Uterus (tissue), 4 donors: Measurements from ENCODE around the gene PTPRF. TPM values are rescaled to one million over a fixed set of nuclear protein-coding genes. Genes with fewer than 3 reads are reported as not detected.
A peak's percentile ranks its signal among the peaks of the same experiment; 100 is the strongest.

Experiments
- DNase-seq, 2 donors: peaks; one replicate each; pipeline ENCODE4 v3.0.0-alpha.2; 2019 to 2020
- H3K27ac ChIP-seq, 2 donors: fragments of 200-600 bp; sonication (generic); 1 replicate in 1 of 2; 2 replicates in 1 of 2; pipeline ENCODE4 v1.5.1; 2016 to 2018
- H3K27me3 ChIP-seq, 2 donors: fragments of 200-600 bp; sonication (generic); one replicate each; pipeline ENCODE4 v1.5.1; 2018 to 2019; ENCODE audit warnings: control low read depth in 1 of 2
- H3K36me3 ChIP-seq, 2 donors: fragments of 200-600 bp; sonication (generic); one replicate each; pipeline ENCODE4 v1.5.1; 2019; ENCODE audit warnings: control low read depth in 1 of 2
- H3K4me1 ChIP-seq, 2 donors: fragments of 200-600 bp; sonication (generic); one replicate each; pipeline ENCODE4 v1.5.1; 2018 to 2019; ENCODE audit warnings: control low read depth in 1 of 2
- H3K4me3 ChIP-seq, 2 donors: fragments of 200-600 bp; sonication (generic); 1 replicate in 1 of 2; 2 replicates in 1 of 2; pipeline ENCODE4 v1.5.1; 2018 to 2019; ENCODE audit warnings: mild to moderate bottlenecking in 1 of 2
- H3K9me3 ChIP-seq, 2 donors: fragments of 200-600 bp; sonication (generic); one replicate each; pipeline ENCODE4 v1.5.1; 2019; ENCODE audit warnings: control low read depth in 1 of 2
- POLR2A ChIP-seq, 2 donors: fragments of 450-650 bp; IDR thresholded peaks; one replicate each; pipeline ENCODE4 v1.6.1; 2016; ENCODE audit warnings: antibody characterized with exemption in 2 of 2, mild to moderate bottlenecking in 1 of 2, moderate library complexity in 1 of 2
- intact Hi-C: fragments of 100-400 bp; cut with DNase I; formaldehyde crosslinking; loops from one replicate; pipeline ENCODE4 v1.15.1; 2023; ENCODE audit warnings: low total_unique reads
- total RNA-seq, 4 donors: library from RNA; depleted of rRNA in 3 of 4; stranded (reverse); fragments of >200 nt in 3 of 4; gene quantifications; one replicate each; pipeline versions ENCODE4 v1.1.0 to v1.2.4, GENCODE V29; 2014 to 2023
- TF ChIP-seq, protein P1 (sequence below), 4 experiments: fragments of 200-600 bp in 2 of 4; fragments of 450-650 bp in 2 of 4; sonication (generic) in 2 of 4; IDR thresholded peaks; one replicate each; pipeline ENCODE4 v1.5.1; 2016 to 2019; ENCODE audit warnings: antibody characterized with exemption in 4 of 4, mild to moderate bottlenecking in 2 of 4, moderate library complexity in 1 of 4
- donor health status: DM: yes; HTN: yes; CAD: no.

PTPRF gene
- total RNA-seq, 4 donors from 2014 or later, result 24.7 to 172 (median 124) TPM

DNA sequence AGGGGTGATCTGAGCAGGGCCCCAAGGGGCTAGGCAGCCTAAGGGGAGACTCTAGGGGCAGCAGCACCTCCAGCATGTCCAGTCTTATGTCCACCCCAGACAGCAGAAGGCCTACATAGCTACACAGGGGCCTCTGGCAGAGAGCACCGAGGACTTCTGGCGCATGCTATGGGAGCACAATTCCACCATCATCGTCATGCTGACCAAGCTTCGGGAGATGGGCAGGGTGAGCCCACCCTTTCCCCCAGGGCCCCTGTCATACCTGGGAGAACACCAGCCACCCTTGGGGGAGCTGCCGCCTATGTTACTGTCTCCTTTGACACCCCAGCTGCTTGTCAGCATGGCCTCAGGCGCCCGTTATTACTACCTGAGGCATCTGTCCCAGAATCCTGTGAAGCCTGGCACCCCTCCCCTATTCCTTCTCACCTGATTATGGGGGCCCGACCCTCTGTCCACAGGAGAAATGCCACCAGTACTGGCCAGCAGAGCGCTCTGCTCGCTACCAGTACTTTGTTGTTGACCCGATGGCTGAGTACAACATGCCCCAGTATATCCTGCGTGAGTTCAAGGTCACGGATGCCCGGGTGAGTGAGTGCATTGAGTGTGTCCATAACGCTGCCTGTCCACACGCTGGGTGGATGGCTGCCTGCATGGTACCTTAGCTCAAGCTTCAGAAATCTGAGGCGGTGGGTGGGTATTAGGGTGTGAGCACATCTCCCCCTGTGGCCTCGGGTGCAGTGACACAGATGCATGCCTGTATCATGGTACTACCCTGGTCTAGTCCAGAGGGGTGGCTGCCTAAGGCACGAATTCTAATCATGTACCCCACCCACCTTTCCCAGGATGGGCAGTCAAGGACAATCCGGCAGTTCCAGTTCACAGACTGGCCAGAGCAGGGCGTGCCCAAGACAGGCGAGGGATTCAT is 89.6 kb downstream of the PTPRF start:
- H3K27me3 ChIP-seq, result no peaks in the 10 kb centered on the region
- no peak for DNase-seq
- intact Hi-C loops, result no loop called here
- H3K27ac ChIP-seq, result no peak overlapping the region
- H3K4me3 ChIP-seq, result no peak overlapping the region
- H3K4me1 ChIP-seq, result no peaks in the 10 kb centered on the region
- no peaks in the 10 kb centered on the region for H3K36me3 ChIP-seq
- H3K9me3 ChIP-seq, result no peaks in the 10 kb centered on the region
- TF ChIP-seq, protein P1, sequence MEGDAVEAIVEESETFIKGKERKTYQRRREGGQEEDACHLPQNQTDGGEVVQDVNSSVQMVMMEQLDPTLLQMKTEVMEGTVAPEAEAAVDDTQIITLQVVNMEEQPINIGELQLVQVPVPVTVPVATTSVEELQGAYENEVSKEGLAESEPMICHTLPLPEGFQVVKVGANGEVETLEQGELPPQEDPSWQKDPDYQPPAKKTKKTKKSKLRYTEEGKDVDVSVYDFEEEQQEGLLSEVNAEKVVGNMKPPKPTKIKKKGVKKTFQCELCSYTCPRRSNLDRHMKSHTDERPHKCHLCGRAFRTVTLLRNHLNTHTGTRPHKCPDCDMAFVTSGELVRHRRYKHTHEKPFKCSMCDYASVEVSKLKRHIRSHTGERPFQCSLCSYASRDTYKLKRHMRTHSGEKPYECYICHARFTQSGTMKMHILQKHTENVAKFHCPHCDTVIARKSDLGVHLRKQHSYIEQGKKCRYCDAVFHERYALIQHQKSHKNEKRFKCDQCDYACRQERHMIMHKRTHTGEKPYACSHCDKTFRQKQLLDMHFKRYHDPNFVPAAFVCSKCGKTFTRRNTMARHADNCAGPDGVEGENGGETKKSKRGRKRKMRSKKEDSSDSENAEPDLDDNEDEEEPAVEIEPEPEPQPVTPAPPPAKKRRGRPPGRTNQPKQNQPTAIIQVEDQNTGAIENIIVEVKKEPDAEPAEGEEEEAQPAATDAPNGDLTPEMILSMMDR (IDR thresholded peaks at IDR 0.05), result no peak

DNA sequence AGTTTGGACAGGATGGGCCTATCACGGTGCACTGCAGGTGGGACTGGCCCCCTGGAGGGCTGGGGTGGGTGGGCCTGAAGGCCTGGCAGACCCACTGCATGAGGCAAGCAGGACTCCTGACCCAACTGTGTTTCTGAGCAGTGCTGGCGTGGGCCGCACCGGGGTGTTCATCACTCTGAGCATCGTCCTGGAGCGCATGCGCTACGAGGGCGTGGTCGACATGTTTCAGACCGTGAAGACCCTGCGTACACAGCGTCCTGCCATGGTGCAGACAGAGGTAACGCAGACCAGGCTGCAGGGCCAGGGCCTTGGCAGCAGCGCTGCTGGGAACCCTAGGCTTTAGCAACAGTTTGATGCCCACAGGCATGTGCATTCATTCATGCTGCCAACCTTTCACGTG is 90.3 kb downstream of the PTPRF start:
- Histone ChIP-seq H3K27ac (no peak overlapping the region), H3K36me3 (no peaks in the 10 kb centered on the region), H3K4me1 (no peaks in the 10 kb centered on the region), H3K9me3 (no peaks in the 10 kb centered on the region), H3K27me3 (no peaks in the 10 kb centered on the region), H3K4me3 (no peak overlapping the region)
- TF ChIP-seq, protein P1 (IDR thresholded peaks at IDR 0.05), result no peak
- no peak for TF ChIP-seq POLR2A (IDR thresholded peaks at IDR 0.05)
- intact Hi-C loops, result no loop called here
- no peak for DNase-seq

DNA sequence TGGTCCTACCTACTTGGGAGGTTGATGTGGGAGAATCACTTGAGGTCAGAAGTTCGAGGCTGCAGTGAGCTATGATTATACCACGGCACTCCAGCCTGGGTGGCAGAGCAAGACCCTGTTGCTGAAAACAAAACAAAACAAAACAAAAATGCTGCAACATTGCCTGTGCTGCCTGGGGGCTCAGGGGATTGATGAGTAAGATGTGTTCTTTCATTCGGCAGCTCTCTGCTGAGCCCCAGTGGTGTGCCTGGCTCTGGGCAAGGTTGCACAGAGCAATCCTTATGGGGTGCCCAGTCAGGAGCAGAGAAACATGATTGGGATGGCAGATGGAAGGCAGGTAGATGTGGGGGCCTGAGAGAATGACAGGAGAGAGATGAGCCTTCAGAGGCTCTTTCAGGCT is 90.7 kb downstream of the PTPRF start:
- Histone ChIP-seq H3K4me1 (no peaks in the 10 kb centered on the region), H3K4me3 (no peak overlapping the region), H3K27me3 (no peaks in the 10 kb centered on the region), H3K9me3 (no peaks in the 10 kb centered on the region), H3K27ac (no peak overlapping the region), H3K36me3 (no peaks in the 10 kb centered on the region)
- TF ChIP-seq POLR2A (IDR thresholded peaks at IDR 0.05), result no peak
- TF ChIP-seq, protein P1 (IDR thresholded peaks at IDR 0.05), result no peak
- no peak for DNase-seq
- intact Hi-C loops, result no loop called here

DNA sequence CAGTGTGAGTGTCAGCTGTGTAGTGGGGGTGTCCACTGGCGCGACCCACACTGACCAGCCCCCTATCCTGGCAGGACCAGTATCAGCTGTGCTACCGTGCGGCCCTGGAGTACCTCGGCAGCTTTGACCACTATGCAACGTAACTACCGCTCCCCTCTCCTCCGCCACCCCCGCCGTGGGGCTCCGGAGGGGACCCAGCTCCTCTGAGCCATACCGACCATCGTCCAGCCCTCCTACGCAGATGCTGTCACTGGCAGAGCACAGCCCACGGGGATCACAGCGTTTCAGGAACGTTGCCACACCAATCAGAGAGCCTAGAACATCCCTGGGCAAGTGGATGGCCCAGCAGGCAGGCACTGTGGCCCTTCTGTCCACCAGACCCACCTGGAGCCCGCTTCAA is 91.2 kb downstream of the PTPRF start:
- Histone ChIP-seq H3K36me3 (no peaks in the 10 kb centered on the region), H3K4me3 (no peak overlapping the region), H3K27me3 (no peaks in the 10 kb centered on the region), H3K4me1 (no peaks in the 10 kb centered on the region), H3K27ac (peak overlapping the region; percentile 14 to 31), H3K9me3 (no peaks in the 10 kb centered on the region)
- intact Hi-C loops, result no loop called here
- no peak for DNase-seq
- no peak for TF ChIP-seq POLR2A (IDR thresholded peaks at IDR 0.05)
- TF ChIP-seq, protein P1 (IDR thresholded peaks at IDR 0.05), result no peak

DNA sequence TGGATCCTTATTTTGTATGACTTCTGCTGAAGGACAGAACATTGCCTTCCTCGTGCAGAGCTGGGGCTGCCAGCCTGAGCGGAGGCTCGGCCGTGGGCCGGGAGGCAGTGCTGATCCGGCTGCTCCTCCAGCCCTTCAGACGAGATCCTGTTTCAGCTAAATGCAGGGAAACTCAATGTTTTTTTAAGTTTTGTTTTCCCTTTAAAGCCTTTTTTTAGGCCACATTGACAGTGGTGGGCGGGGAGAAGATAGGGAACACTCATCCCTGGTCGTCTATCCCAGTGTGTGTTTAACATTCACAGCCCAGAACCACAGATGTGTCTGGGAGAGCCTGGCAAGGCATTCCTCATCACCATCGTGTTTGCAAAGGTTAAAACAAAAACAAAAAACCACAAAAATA is 91.8 kb downstream of the PTPRF start:
- TF ChIP-seq, protein P1 (IDR thresholded peaks at IDR 0.05), result no peak
- no peak for TF ChIP-seq POLR2A (IDR thresholded peaks at IDR 0.05)
- no peak for DNase-seq

More for the DNA sequence above, 91.8 kb downstream of the PTPRF start:
- Histone ChIP-seq H3K9me3 (no peaks in the 10 kb centered on the region), H3K27me3 (no peaks in the 10 kb centered on the region), H3K4me3 (no peak overlapping the region), H3K27ac (peak overlapping the region; percentile 14 to 34), H3K4me1 (no peaks in the 10 kb centered on the region), H3K36me3 (no peaks in the 10 kb centered on the region)
- intact Hi-C loops, result no loop called here
